OCI-M2 (cell line): ENCODE measurements around the gene KDM1B.
"Not testable (repeated sequence)": the region's sequence is repeated elsewhere in the genome, so short reads cannot be mapped to it uniquely, and the experiment has no call there.

Experiments used
- DNase-seq: peaks from one replicate; lab custom pipeline; 2025; ENCODE audit not compliant: unreplicated experiment; lab: John Stamatoyannopoulos, UW

Gene KDM1B

DNA sequence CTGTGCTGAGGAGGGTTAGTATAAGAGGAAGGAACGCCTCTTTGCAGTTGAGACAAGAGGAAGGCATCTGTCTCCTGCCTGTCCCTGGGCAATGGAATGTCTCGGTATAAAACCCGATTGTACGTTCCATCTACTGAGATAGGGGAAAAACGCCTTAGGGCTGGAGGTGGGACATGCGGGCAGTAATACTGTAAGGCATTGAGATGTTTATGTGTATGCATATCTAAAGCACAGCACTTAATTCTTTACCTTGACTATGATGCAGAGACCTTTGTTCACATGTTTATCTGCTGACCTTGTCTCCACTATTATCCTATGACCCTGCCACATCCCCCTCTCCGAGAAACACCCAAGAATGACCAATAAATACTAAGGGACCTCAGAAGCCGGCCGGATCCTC, 71.9 kb downstream of the KDM1B start:
- DNase-seq, result not testable (repeated sequence)

DNA sequence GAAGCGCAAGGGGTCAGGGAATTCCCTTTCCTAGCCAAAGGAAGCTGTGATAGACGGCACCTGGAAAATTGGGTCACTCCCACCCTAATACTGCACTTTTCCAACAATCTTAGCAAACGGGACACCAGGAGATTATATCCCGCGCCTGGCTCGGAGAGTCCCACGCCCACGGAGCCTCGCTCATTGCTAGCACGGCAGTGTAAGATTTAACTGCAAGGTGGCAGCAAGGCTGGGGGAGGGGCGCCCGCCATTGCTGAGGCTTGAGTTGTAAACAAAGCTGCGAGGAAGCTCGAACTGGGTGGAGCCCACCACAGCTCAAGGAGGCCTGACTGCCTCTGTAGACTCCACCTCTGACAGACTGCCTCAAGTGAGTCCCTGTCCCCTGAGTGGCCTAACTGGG, 73.4 kb downstream of the KDM1B start:
- DNase-seq, result not testable (repeated sequence)

- DNase-seq, result not testable (repeated sequence)
These were observed 76.6 kb downstream of the KDM1B start for GRCh38 chr6:18231856-18232255.

DNA sequence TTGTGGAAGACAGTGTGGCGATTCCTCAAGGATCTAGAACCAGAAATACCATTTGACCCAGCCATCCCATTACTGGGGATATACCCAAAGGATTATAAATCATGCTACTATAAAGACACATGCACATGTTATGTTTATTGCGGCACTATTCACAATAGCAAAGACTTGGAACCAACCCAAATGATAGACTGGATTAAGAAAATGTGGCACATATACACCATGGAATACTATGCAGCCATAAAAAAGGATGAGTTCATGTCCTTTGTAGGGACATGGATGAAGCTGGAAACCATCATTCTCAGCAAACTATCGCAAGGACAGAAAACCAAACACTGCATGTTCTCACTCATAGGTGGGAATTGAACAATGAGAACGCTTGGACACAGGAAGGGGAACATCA, 78.5 kb downstream of the KDM1B start:
- DNase-seq, result not testable (repeated sequence)

DNA sequence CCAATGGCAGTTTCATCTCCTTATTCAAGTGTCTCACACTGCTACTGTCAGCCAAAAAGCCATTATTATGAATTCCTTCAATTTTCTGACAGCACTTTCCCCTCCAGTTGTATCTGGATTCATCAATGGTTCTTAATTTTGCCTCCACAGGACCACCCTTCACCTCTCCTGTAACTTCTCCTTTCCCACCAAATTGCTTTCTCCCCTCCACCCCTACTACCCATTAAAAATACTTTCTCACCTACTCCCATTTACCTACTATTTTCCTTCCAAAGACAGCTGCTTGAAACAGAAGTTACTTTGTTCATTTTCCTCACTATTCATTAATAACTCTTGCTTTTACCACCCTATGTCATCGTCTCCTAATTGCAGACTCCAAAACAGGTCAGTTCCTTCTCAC, 79.3 kb downstream of the KDM1B start:
- no peak for DNase-seq

DNA sequence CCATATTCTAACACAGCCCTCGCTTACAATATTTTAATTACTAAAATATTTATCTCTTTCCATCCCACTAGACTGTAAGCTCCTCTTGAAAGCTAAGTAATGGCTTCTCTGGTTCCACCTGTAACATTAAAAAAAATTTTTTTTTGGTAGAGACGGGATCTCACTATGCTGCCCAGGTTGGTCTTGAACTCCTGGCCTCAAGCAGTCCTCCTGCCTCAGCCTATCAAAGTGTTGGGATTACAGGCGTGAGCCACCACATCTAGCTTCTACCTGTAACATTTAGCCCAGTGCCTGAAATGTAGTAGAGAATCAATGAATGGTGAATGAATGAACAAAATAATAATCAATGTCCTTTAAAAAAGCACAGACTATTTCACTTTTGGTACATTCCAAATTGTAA, 80.3 kb downstream of the KDM1B start:
- DNase-seq, result no peak

DNA sequence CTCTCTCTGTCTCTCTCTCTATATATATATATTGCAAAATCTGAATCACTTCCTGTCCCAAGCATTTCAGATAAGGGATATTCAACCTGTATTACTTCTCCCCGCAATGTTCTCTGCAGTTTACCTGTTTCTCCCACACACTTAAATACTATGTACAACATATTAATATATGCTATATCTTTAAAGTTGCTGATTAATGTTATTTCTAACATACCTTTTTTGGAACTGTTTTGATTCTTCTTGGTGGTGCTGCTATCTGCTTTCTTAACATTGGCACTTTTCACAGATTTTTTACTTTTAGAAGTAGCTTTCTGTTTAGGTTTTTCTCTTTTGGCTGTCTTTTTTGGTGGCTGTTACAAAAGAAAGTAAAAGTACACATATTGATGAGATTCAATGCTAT, 81.9 kb downstream of the KDM1B start:
- no peak for DNase-seq

- no peak for DNase-seq
These were observed 85.0 kb downstream of the KDM1B start for GRCh38 chr6:18240230-18240629.

GRCh38 chr6:18241208-18242038, 86.2 kb downstream of the KDM1B start:
- no peak for DNase-seq

DNA sequence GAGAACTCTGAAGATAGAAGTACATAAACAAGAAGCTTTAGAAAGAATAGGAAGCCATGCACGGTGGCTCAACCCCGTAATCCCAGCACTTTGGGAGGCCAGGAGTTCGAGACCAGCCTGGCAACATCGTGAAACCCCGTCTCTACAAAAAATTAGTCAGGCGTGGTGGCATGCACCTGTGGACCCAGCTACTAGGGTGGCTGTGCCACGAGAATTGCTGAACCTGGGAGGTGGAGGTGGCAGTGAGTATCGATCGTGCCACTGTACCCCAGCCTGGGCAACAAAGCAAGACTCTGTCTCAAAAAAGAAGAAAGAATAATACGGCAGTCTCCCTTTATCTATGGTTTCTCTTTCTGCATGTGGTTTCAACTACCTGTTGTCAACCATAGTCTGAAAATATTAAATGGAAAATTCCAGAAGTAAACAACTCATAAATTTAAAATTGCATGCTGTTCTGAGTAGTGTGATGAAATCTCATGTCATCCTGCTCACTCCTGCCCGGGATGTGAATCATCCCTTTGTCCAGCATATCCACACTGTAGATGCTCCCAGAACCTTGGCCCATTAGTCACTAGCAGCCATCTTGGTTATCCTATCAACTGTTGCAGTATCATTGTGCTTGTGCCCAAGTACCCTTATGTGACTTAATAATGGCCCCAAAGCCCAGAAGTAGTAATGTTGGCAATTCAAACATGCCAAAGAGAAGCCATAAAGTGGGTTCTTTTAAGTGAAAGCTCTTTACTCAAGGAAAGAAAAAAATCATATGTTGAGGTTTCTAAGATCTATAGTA, 87.0 kb downstream of the KDM1B start:
- DNase-seq, result no peak

DNA sequence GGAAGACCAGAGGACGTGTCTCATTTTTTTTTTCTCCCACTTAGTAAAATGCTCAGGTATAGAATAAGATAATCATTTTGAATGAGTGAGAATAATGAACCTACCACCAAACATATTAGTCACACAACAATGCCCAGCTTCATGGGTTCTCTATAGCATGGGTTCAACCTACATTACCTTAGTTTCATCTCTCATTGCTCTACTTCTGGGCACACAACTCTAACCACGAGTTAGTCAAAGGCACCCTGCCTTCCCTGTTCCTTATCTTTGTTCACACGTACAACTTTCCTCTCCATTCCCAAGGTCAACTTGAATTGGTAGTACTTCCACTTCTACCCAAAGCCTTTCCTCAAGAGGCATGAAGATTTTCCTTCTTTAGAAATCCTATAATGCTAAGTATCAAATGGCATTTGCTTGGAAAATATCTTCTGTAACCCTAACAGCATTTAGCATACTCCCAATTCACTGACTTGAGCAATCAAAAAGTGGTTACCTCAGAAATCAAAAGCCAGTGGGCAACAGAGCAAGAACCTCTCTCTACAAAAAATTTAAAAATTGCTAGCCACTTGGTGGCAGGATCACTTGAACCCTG, 88.2 kb downstream of the KDM1B start:
- no peak for DNase-seq

GRCh38 chr6:18244251-18244650, 89.0 kb downstream of the KDM1B start:
- no peak for DNase-seq

- no peak for DNase-seq
These were observed 89.9 kb downstream of the KDM1B start for GRCh38 chr6:18245079-18245478.

GRCh38 chr6:18245642-18246041, 90.4 kb downstream of the KDM1B start:
- DNase-seq, result no peak

GRCh38 chr6:18246205-18246604, 91.0 kb downstream of the KDM1B start:
- DNase-seq, result no peak

- DNase-seq, result no peak
These were observed 91.8 kb downstream of the KDM1B start for GRCh38 chr6:18247002-18247401.

DNA sequence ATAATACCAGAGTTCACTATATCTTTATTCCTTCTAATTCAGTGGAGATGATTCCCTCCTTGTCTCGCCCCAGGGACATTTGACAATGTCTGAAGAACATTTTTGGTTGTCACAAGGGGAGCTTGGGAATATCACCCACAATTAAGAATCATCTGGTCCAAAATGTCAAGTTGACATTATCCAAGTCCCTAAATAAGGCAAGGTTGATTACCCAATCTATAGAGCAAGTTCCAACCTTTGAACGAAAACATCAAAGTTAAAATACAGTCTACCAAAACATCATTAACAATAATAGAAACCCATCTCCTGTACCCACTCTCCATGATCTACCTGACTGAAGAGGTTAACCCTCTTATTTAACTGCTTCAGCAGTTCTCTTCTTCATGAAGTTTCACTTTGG, 93.5 kb downstream of the KDM1B start:
- no peak for DNase-seq

- DNase-seq, result no peak
These were observed 94.0 kb downstream of the KDM1B start for GRCh38 chr6:18249271-18249670.

DNA sequence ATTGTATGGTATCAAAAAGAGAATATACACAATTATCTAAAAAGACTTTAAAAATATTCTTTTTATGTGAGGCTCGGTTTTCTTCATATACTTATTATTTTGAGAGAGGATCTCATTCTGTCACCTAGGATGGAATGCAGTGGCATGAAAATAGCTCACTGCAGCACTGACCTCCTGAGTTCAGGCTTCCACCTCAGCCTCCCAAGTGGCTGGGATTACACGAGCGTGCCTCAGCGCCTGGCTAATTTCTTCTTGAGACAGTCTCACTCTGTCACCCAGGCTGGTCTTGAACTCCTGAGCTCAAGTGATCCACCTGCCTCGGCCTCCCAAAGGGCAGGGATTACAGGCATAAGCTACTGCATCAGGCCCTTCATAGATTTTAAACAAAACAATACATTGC, 98.4 kb downstream of the KDM1B start:
- DNase-seq, result no peak

DNA sequence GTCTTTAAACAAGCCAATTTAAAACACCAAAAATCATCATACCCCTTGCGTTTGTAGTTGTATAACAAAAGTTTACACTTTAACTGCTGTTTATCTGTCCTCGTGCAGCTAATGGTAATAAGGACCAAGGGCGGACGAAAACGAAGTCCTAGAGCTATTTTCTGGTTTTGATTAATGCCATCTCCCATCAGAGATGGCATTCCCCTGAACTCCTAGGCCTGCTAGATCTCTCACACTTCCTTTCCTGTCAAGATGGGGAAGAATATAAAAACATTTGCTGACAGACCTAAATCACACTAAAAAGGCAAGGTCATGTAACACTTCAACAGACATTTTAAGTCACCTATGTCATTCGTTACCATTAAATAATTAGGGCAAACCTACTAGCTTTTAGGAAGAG, 99.6 kb downstream of the KDM1B start:
- DNase-seq, result no peak

DNA sequence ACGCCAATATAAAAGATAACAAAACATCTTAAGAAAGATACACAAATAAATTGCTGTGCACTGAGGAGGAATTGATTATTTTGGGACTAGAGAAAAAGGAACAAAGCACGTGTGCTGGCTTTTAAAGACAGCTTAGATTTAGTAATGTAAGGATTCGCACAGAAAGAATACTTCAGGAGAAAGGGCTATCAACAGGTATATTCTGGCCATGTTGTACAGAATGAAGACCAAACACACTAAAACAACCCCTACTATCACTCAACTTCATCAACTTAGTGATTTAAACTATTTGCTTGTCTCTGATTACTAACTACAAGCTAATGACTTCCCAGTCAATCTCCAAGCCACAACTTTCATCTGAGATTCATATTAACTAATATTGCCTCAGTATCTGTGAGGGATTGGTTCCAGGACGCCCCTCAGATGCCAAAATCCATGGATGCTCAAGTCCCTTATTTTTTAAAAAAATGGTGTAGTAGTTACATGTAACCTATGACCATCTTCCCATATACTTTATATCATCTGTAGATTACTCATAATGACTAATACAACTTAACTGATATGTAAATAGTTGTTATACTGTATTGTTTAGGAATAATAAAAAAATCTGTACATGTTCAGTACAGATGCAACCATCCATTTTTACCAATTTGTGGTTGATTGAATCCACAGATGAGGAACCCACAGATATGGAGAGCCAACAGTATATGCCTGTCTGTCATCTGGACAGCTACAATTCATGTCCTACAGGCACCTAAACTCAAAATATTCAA, 104.6 kb downstream of the KDM1B start:
- DNase-seq, result no peak
